Activated CD4-positive, alpha-beta T cell treated with anti-CD3 and anti-CD28 coated beads, Interleukin-10, Interleukin-2, amounts not matched to agents 100 ng/mL and 50 ng/mL, durations not matched to agents 16 hours and 8 hours (primary cell): Measurements from ENCODE around the gene CCDC183.
"Not testable (repeated sequence)": the region's sequence is repeated elsewhere in the genome, so short reads cannot be mapped to it uniquely, and the experiment has no call there.

Experiments used
- DNase-seq: peaks from one replicate; pipeline ENCODE4 v3.0.0-alpha.2; 2020

Gene CCDC183

GRCh38 chr9:136826188-136826541 is 30.0 kb downstream of the CCDC183 start:
- DNase-seq = no peak

GRCh38 chr9:136826703-136827582 is 30.8 kb downstream of the CCDC183 start:
- DNase-seq = no peak

GRCh38 chr9:136827794-136828473 is 31.8 kb downstream of the CCDC183 start:
- DNase-seq = no peak

GRCh38 chr9:136828474-136829140 is 32.5 kb downstream of the CCDC183 start:
- DNase-seq = no peak

GRCh38 chr9:136829412-136829811 is 33.3 kb downstream of the CCDC183 start:
- no peak for DNase-seq

- DNase-seq = no peak
Measured at GRCh38 chr9:136829981-136830885, 34.1 kb downstream of the CCDC183 start.

GRCh38 chr9:136831002-136831719 is 35.0 kb downstream of the CCDC183 start:
- DNase-seq = no peak

- no peak for DNase-seq
Measured at GRCh38 chr9:136831720-136832104, 35.6 kb downstream of the CCDC183 start.

GRCh38 chr9:136832581-136832980 is 36.4 kb downstream of the CCDC183 start:
- no peak for DNase-seq

- not testable (repeated sequence) for DNase-seq
Measured at GRCh38 chr9:136833381-136834048, 37.4 kb downstream of the CCDC183 start.

- no peak for DNase-seq
Measured at GRCh38 chr9:136835162-136835931, 39.2 kb downstream of the CCDC183 start.

GRCh38 chr9:136835932-136836904 is 40.1 kb downstream of the CCDC183 start:
- no peak for DNase-seq

- DNase-seq = no peak
Measured at GRCh38 chr9:136837146-136837855, 41.2 kb downstream of the CCDC183 start.

GRCh38 chr9:136837856-136838277 is 41.7 kb downstream of the CCDC183 start:
- DNase-seq = not testable (repeated sequence)

GRCh38 chr9:136838314-136839228 is 42.4 kb downstream of the CCDC183 start:
- DNase-seq = no peak

GRCh38 chr9:136839229-136840139 is 43.3 kb downstream of the CCDC183 start:
- DNase-seq = no peak
